Ramos (cell line): ENCODE data around the gene UBE2L3.
"Not testable (repeated sequence)": the region's sequence is repeated elsewhere in the genome, so short reads cannot be mapped to it uniquely, and the experiment has no call there.

ENCODE experiments used
- in situ Hi-C: fragments of 300-500 bp; cut with MboI; formaldehyde crosslinking; loops from one replicate; pipeline ENCODE4 v1.14.3; 2022; ENCODE audit warnings: low sequenced_read_pairs; ENCODE audit not compliant: unreplicated experiment

The UBE2L3 gene

GRCh38 chr22:21570398-21570797, 2.9 kb downstream of the UBE2L3 start:
- in situ Hi-C loops, result no loop called here

GRCh38 chr22:21571679-21572078, 4.2 kb downstream of the UBE2L3 start:
- in situ Hi-C loops, result no loop called here

GRCh38 chr22:21573293-21573734, 5.8 kb downstream of the UBE2L3 start:
- in situ Hi-C loops, result no loop called here

- in situ Hi-C loops, result no loop called here
These were observed 6.4 kb downstream of the UBE2L3 start for GRCh38 chr22:21573750-21574494.

- in situ Hi-C loops, result no loop called here
These were observed 11.9 kb downstream of the UBE2L3 start for GRCh38 chr22:21579474-21579851.

- in situ Hi-C loops, result not testable (repeated sequence)
These were observed 13.1 kb downstream of the UBE2L3 start for GRCh38 chr22:21580623-21581007.

- in situ Hi-C loops, result not testable (repeated sequence)
These were observed 13.6 kb downstream of the UBE2L3 start for GRCh38 chr22:21581009-21581713.

- in situ Hi-C loops, result no loop called here
These were observed 15.6 kb downstream of the UBE2L3 start for GRCh38 chr22:21582801-21583740.

GRCh38 chr22:21585389-21585788, 17.9 kb downstream of the UBE2L3 start:
- in situ Hi-C loops, result no loop called here

- in situ Hi-C loops, result no loop called here
These were observed 20.5 kb downstream of the UBE2L3 start for GRCh38 chr22:21587803-21588611.

GRCh38 chr22:21589396-21589795, 21.9 kb downstream of the UBE2L3 start:
- in situ Hi-C loops, result no loop called here

GRCh38 chr22:21590809-21591641, 23.5 kb downstream of the UBE2L3 start:
- in situ Hi-C loops, result no loop called here

- in situ Hi-C loops, result no loop called here
These were observed 24.2 kb downstream of the UBE2L3 start for GRCh38 chr22:21591695-21592094.

- in situ Hi-C loops, result no loop called here
These were observed 24.9 kb downstream of the UBE2L3 start for GRCh38 chr22:21592422-21592821.

- in situ Hi-C loops, result no loop called here
These were observed 26.1 kb downstream of the UBE2L3 start for GRCh38 chr22:21593406-21594232.

GRCh38 chr22:21594865-21595452, 27.4 kb downstream of the UBE2L3 start:
- in situ Hi-C loops, result no loop called here

GRCh38 chr22:21596356-21597135, 29.0 kb downstream of the UBE2L3 start:
- in situ Hi-C loops, result not testable (repeated sequence)
